ENCODE data around the gene ZNF202.

DNA sequence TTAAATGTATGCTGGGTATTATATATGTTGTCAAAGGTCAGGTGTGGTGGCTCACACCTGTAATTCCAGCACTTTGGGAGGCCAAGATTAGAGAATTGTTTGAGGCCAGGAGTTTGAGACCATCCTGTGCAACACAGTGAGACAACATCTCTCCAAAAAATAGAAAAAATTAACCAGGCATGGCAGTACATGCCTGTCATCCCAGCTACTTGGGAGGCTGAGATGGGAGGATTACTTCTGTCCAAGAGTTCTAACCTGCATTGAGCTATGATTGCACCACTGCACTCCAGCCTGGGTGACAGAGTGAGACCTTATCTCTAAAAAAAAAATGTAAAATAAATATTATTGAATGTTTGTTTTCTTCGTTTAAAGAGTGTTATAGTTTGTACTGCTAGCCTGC lies 24.1 kb upstream of the ZNF202 start:
- TF ChIP-seq EZH2phosphoT487 (IDR thresholded peaks at IDR 0.05; ENCODE audit: insufficient read depth, low read depth) (no peak), EZH2 (IDR thresholded peaks at IDR 0.05; ENCODE audit: insufficient read depth, poor library complexity, severe bottlenecking) (no peak)
